Epithelial cell of esophagus (primary cell): ENCODE measurements around the gene PELO.
"Not testable (repeated sequence)": the region's sequence is repeated elsewhere in the genome, so short reads cannot be mapped to it uniquely, and the experiment has no call there.

Experiments used
- DNase-seq: peaks from one replicate; pipeline ENCODE4 v3.0.0; 2010; ENCODE audit warnings: low read depth
- H3K4me3 ChIP-seq: 2 replicates; pipeline ENCODE4 v1.5.1; 2011; ENCODE audit warnings: mild to moderate bottlenecking, low read length, control low read depth
- TF ChIP-seq, protein P1 (sequence below): IDR thresholded peaks from 2 replicates; pipeline ENCODE4 v1.5.1; 2011; ENCODE audit warnings: low read depth, mild to moderate bottlenecking, low read length, control low read depth, inconsistent platforms; ENCODE audit not compliant: insufficient read depth; ENCODE audit errors: missing control alignments

Gene PELO

DNA sequence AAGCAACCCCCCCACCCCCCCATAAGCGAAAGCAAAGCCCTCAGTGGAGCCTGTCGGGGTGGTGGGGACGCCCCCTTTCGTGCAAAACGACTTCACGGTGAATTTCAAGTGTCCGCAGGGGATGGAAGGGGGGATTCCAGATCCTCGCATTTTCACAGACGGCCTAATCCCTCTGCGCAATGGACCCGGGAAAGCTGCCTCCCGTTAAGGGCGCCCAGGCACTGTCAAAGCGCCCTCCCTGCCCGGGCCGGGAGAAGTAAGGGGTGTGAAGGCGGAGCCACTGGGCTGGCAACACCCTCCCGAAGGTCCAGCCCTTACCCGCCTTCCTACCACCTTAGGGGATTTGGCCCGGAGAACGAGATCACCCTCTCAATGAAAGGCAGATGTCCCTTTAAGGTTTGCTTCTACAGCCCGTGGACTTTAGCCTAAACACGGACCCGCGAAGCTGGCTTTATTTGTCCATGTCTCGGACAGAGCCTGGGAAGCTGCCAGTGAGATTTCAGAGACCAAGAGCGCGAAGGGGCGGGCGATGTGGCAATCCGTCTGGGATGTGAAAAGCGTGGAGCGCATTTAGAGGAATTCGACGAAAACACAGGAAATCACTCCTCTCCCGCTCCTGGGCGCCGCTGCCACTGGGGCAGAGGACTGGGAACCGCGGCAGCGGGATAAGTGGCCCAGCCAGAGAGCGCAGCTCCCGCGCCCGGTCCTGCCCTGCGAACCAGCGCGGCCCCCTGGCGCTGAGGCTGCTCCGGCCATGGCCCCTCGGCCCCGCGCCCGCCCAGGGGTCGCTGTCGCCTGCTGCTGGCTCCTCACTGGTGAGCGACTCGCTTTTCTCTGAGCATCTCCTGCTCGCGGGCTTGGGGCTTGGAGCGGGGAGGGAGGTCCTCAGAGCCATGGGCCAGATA, at the start of gene PELO, which contains the start of gene ITGA1:
TSS of gene PELO (plus strand) at position 317 of the 905 bp plus-strand sequence. CDS start 12,479 bp downstream, outside the sequence.
TSS of gene ITGA1 (plus strand) at position 317 of the 905 bp plus-strand sequence. CDS start at position 755, 438 bp downstream.
- TF ChIP-seq, protein P1, sequence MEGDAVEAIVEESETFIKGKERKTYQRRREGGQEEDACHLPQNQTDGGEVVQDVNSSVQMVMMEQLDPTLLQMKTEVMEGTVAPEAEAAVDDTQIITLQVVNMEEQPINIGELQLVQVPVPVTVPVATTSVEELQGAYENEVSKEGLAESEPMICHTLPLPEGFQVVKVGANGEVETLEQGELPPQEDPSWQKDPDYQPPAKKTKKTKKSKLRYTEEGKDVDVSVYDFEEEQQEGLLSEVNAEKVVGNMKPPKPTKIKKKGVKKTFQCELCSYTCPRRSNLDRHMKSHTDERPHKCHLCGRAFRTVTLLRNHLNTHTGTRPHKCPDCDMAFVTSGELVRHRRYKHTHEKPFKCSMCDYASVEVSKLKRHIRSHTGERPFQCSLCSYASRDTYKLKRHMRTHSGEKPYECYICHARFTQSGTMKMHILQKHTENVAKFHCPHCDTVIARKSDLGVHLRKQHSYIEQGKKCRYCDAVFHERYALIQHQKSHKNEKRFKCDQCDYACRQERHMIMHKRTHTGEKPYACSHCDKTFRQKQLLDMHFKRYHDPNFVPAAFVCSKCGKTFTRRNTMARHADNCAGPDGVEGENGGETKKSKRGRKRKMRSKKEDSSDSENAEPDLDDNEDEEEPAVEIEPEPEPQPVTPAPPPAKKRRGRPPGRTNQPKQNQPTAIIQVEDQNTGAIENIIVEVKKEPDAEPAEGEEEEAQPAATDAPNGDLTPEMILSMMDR, result no peak

GRCh38 chr5:52738095-52738506, 49.6 kb upstream of the PELO start:
- DNase-seq, result no peak
- no peak overlapping the region for H3K4me3 ChIP-seq
- TF ChIP-seq, protein P1, result no peak

More for the DNA sequence above, at the start of gene PELO, which contains the start of gene ITGA1:
- H3K4me3 ChIP-seq, result peak within 1 kb of the TSS; percentile 58
- DNase-seq, result peak; percentile 63

DNA sequence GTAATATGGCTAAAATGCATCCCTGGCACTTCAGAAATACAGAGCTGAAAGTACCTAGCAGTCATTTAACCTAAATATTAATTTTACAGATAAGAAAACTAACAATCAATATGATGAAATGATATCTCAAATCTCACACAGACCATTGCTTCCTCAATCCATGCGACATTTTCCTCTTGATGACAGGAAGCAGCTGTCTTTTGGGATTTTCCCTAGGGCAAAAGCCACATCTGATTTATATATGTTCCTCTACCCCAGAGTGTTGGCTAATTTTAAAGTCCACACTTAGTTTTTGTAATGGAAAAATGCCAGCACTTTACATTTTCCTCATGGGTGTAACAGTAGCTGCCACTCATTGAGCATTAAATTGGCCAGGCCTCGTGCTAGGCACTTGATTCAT, 47.7 kb upstream of the PELO start:
- H3K4me3 ChIP-seq, result no peak overlapping the region
- DNase-seq, result no peak
- TF ChIP-seq, protein P1, result no peak

DNA sequence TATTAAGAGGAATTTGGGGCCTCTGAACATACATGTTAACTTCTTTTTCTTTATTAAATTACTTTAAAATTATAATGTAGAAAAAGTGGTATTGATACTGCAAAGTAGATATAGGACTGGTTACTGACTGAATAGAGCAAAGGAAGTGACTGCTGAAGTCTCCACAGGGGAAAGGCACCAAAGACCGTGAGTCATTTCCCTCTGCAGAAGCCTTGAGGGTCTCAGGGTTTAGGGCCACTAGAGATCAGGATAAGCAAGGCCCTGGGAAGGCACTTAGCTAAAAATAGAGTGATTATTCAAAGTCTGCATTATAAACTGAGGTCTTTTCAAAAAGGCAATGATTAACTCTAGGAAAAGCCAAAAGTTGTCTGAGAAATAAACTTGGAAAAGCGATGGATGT, 44.7 kb upstream of the PELO start:
- TF ChIP-seq, protein P1, result no peak
- no peak overlapping the region for H3K4me3 ChIP-seq
- DNase-seq, result no peak

DNA sequence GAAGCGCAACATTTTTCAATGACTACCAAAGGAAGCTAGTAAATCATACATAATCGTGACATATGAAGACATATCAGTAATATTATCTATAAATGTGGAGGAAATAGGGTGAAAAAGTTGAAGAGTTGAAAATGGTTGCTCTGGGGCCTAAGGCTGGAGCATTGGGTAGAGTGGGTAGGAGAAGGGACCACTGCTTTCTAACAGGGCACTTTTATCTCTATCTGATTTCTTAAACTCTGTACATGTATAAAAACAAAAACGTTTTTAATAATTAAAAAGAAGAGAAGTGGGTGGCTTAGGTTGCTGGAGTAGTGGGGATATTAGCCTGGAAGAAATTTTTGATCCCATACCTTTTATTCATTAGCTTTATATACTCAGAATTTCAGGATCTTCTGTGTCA, 44.2 kb upstream of the PELO start:
- H3K4me3 ChIP-seq, result no peak overlapping the region
- TF ChIP-seq, protein P1, result no peak
- no peak for DNase-seq

GRCh38 chr5:52743970-52744369, 43.7 kb upstream of the PELO start:
- TF ChIP-seq, protein P1, result no peak
- no peak overlapping the region for H3K4me3 ChIP-seq
- peak; percentile 6 for DNase-seq

DNA sequence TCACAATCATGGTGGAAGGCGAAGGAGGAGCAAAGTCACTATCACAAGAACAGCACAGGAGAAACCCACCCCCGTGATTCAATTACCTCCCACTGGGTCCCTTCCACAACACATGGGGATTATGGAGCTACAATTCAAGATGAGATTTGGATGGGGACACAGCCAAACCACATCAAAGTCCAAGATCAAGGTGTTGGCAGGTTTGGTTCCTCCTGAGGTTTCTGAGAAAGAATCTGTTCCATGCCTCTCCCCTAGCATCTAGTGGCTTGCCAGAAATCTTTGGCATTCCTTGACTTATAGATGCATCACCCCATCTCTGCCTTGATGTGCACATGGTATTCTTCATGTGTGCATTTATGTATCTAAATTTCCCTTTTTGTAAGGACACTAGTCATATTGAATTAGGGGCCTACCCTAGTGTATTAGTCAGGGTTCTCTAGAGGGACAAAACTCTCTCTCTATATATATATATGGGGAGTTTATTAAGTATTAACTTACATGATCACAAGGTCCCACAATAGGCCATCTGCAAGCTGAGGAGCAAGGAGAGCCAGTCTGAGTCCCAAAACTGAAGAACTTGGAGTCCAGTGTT, 42.8 kb upstream of the PELO start:
- not testable (repeated sequence) for DNase-seq, H3K4me3 ChIP-seq
